ENCODE results near the gene SPATS2L.

SPATS2L gene

DNA sequence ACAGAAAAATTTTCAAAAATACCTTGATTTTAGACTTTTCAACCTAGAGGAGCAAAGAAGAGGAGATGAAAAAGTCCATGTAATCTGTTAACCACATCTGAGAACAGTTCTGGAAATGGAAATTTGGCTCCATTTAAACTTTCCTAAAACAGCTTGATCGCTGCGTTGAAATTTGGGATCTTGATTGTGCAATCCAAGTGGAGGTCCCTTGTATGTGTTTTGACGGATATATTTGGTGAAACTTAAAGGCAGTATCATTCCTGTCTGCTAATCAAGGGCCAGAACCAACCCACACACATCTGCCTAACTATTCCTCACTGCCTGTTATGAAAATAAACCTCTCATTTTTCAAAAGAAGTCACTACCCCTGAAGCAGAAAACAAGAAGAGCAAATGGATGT lies 46.6 kb downstream of the SPATS2L start:
- no peak for DNase-seq

DNA sequence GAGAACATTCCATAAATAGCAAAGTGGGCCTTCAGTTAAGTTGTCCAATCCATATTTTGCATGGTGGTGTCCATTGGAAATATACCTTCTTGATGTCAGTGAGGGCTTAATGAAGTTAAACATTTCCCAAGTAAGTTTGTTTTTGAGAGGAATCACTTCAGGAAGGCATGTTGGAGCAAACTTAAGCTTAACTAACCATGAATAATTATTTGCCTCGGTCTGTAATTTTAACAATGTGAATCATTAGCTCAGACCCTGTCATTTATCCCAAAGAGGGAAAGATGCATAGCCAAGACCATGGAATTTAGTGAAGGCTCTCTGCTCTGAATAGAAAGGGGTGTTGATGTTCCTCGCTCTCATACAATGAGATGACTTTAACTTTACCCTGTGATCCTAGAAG lies 47.4 kb downstream of the SPATS2L start:
- no peak for DNase-seq

DNA sequence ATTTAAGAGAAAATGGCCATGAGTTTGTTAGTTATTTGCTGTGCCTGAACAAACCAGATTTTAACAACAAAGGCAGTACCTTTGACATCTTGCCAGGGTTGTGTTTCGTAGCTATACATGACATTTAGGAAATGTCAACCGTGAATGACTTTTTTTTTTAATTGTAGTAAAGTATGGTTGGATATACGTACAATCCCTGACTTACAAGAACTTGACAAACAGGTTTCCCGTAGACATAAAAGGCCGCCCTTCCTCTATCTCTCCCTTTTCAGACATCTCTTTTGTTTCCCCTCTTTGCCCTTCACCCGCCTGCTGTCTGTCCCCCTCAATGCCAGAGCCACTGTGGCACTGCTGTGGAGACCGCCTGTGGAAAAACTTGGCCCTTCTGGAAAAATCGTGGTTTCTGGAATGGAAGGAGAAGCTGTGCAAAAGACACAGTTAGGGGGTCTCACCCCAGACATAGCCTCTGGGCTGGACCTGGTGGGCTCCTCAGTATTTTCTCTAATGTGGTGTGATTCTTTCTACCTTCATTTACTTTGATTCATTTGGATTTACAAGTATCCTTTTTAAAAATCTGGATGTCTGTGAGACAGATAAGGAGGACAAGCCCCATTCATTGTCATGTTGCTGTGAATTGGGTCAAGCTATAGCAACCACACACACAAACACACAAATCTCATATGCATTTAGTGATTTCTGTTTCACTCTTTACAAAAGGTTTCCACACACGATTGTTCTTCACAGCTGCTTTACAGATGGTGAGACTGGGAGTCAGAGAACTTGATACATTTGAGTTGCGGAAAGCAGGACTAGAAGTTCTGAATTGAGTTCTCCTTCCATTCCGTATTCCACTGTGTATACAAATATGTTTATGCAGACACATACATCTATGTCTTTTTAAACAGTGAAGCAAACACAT lies 48.6 kb downstream of the SPATS2L start:
- DNase-seq: no peak

DNA sequence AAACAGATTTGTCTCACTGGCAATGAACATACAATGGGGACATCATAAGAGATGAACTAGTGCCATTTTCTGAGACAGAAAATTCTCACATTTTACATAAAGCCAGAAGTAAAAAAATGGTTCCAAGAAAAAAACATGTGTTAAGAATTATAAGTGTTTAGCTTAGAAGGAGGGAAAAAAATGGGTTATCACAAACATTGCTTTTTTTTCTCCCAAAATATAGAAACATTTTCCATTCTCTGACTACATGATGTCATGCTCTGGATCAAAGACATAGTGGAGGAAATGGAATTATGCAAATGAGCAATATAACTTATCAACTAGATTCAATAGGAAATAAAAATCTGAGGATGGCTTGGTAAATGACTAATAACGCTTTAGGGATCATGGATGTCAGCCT lies 49.8 kb downstream of the SPATS2L start:
- no peak for DNase-seq

DNA sequence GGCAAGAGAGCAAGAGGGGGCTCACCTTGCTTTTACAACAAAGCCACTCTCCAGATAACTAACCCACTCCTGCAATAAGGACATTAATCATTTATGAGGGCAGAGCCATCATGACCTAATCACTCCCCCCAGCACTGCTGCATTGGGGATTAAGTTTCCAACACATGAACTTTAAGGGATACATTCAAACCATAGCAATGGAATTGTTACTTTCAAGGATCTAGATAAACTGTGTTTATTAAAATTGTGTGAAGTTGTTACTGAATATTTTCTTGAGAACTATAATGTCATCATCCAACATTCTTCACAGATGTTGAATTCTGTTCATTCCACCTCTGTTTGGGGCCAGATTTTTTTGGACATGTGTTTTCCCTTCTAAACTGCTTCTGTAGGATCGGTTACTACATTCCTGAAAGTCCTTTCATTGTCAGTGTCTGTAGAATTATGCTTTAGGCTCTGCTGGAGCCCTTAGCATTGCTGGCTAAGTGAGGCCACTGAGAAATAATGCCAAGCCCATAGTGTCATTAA lies 50.4 kb downstream of the SPATS2L start:
- DNase-seq: no peak

DNA sequence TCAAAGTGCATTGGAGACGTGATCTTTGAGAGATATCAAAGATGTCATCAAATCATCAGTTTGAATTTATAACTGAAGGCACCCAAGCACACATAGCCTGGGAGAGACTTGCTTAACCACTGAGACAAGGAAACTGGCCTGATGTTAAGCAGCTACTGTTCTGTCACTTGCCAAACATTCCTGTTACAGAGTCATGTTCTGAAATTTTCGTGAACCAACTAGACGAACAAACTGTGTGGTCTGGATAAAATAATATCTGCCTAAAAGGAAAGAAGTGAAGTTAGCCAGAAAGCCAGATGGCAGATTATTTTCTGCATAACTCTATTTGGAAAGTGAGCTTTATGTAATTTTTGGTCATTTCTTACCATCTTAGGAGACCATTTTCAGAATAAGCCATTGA lies 51.4 kb downstream of the SPATS2L start:
- no peak for DNase-seq

DNA sequence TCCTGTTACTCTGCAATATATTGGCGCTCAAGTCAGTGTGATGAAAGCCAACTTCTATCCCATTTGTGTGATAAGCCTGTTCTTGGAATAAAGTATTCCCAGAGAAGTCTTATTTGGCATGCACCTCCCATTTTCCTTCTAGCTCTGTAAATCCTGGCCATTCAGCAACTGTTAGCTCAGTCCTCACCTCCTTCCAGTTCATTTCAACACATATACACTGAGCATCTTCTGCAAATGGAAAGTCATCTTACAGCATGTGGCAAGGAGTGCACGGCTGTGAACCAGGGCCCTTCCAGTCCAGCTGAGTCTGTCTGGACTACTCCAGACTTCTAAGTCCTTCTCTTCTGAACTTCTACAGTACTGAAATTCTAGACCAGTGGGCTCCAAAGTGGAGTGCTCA lies 53.1 kb downstream of the SPATS2L start:
- no peak for DNase-seq

DNA sequence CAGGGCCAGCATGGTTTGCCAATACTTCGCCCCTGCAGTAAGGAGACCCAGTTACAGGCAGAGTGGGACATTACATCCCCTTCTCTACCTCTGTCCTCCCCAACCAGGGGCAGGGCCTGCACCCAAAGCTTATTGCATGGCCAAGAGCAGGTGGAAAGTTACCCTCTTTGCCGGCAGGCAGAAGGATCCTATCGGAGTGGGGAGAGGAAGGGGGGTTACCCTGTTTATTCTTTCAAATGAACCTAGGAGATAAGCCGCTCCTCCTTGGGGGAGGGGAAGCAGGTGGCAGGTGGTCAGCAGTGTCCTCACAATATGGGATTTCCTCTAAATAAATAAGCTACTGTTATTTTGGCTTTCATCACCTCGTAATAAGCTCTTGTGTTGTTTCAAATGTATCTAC lies 53.9 kb downstream of the SPATS2L start:
- no peak for DNase-seq

DNA sequence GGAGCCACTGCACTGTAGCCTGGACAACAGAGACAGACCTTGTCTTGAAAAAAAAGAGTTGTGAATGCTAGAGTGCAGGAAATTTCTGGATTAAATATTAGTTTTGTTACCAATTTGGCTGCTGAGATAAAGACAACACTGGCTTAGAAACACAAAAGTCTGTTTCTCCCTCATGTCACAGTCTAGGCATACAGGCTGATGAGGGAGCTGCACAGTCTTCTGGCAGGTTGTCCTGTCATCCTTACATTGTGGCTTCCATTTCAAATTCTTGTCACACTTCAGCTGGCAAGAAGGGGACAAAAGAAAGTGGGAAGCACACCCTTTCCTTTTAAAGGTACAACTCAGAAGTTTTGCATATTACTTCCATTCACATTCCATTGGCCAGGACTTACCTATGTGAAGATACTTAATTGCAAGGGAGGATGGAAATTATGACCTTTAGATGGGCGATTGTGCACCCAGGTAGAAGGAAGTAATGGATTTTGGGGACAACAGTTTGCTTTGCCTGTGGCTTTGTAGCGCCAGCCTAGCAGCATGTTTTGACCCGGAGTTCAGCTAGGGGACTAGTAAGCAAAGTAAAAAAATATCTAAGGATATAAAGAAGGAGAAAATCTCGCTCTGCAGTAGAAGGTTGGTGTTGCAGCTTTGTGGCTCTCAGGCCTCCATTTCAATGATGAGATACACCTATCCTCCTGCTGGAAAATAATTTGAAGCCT lies 55.9 kb downstream of the SPATS2L start:
- no peak for DNase-seq

DNA sequence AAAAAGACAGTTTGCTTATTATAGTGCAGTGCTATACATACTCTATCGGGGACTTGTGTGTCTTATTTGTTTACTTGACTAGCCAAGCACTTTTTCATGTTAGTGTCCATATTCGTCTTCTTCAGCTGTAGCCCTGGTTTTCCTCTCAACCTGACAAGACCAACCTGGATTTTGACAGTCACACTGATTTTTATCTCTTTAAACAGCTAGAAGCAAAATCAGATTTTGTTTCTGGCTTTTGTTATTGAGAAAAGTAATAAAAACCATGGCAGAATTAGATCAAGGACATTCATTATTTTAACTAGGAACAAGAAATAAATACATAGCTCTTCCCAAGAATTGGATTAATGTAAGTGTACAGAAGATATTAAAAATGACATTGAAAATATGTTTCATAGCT lies 56.8 kb downstream of the SPATS2L start:
- no peak for DNase-seq

DNA sequence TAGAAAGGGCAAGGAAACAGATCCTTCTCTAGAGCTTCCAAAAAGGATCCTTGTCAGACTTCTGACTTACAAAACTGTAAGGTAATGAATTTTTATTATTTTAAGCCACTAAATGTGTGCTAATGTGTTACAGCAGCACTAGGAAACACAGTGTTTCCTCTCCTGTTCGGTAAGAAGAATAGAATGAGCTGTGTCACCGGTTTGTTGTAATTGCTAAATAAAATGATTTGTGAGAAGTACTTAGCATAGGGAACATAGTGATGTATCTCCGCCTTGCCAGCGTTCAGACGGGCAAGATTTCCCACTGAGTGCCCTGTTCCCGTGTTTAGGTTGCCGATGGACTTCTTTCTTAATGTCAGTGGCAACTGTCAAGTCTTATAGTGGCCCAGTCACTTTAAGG lies 57.6 kb downstream of the SPATS2L start:
- no peak for DNase-seq

DNA sequence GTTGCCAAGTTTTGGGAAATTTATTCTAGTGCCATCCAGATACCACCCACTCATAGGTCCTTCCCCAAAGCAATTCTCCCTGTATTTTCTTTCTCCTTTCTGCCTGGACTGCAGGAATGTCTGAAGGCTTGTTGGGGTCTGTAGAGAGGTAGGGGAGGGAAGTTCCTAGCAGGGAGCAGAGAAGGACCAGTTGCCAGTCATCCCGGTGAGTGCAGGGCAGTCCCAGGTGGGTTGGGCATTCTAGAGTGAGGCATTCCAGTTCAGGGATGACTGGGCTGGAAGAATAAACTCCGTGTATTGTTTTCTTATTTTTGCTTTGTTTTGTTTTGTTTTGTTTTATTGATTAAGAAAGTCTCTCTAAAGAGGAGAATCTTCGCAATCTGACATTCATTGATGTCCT lies 58.1 kb downstream of the SPATS2L start:
- no peak for DNase-seq

DNA sequence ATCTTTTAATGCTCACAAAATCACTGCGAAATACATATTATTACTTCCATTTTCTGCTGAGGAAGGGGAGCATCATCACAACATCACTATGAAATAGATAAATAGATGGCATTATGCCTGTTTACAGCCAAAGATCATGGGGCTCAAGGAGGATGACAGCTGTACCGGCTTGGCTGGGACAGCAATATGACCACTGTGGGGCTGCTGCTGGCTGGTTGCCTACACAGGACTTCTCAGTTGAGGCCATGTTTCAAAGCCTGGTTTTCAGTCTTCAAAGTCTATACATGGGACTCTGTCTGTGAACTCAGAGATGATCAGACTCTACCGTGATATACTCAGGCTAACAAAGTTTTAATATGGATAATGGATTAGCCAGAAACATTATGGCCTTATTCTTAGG lies 58.7 kb downstream of the SPATS2L start:
- DNase-seq: no peak

DNA sequence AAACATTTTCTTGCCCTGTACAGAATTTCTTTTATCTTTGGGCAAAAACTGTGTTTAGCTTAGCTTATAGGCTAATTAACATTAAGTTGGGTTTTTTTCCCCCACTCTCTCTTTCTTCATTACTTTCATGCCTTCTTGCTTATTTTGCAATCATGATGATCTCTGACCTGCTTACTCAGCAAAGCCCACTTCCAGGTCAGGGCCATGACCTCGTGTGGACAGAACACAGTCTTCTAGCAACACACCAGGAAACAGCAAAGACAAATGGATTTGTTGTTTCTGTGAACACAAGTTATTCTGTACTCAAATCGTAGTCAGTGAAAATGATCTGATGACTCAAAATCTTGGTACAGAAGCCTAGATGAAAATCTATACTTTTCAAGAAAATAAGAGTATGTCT lies 60.7 kb downstream of the SPATS2L start:
- peak; percentile 11 for DNase-seq

DNA sequence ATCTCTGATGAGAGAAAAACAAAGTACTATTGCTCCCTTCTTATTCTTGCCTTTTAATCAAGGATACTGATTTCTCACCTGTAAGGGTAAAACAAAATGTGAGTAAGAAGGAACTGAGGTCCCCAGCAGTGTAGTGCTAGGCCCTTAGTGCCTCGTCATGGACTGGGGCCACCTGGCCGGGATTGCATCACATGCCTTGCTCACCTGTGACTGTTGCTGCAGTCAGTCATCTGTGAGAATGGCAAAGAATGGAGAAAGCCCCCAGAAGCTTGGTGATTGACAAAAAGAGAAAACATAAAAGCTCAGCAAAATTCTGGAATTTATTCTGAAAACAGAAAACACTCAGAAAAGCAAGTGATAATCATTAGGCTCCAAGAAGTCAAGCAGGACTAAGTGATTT lies 63.4 kb downstream of the SPATS2L start:
- no peak for DNase-seq

DNA sequence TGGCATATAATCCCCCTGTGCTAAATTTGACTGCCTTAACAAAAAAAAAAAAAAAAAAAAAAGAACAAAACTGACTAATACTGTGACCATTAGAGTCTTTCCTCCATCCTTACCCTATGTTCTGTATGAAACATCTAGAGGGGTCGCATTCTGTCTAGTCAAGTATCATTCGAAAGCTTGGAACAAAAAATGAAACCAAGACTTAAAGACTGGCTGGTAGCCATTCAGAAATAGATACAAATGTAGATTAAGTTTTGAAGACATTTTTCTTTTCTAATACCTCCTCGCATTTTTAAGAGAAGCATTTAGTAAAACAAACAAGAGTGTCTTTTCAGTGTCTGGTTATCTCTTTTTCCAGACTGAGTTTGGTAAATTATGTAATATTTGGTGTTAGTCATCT lies 66.7 kb downstream of the SPATS2L start:
- peak; percentile 8 for DNase-seq

DNA sequence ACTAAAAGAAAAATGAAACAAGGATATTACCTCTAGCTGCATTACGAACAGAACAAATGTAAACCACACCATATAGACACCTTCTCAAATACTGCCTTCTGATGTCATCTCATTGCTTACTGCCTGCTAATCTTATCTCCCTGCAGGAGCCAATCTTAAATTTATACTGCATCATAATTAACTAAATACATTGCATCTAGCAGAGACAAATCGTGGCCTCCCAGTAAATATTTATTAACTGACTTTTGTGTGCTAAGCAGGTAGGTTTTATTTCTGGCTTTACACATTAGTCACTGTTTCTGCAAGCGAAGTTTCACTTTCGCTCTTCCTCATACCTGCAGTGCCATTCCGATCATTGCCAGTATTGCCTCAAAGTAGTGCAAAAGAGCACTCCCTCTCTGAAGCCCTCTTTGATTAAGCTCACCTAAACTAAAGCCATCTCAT lies 67.5 kb downstream of the SPATS2L start:
- DNase-seq: peak; percentile 78

DNA sequence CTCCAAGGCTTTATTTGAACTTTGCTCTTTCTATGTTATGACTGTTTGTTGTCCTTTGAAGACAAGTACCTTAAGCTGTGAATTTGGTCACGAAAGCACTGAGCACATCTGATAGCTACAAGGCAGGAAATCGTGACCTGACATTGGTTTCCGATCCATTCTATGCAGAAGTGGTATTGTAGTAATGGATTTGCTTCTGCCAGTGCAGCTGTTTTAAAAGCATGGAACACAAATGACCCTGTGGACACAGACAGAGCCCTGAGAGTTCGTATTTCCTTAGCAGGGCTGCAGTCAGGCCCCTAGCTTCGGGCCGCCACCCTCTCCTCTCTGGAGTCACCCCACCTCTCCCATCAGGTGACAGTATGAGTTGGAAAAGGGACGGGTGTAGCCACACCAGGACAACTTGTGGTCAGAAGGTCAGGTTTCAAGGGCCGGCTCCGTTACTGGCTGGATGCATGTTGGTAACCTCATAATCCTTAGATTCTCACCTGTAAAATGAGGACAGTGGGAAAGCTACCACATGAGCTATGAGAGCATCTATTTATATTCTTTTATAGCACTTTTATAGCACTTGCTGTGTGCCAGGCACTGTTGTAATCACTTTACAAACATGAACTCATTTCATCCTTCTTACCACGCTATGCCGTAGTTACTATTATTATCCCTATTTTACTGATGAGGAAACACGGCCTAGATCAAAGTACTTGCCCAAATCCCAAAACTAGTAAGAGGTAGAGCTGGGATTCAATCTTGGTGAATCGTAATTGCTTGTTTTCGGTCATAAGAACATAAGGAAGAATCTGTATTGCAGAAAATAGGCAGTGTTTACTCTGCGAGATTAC lies 70.2 kb downstream of the SPATS2L start:
- no peak for DNase-seq

DNA sequence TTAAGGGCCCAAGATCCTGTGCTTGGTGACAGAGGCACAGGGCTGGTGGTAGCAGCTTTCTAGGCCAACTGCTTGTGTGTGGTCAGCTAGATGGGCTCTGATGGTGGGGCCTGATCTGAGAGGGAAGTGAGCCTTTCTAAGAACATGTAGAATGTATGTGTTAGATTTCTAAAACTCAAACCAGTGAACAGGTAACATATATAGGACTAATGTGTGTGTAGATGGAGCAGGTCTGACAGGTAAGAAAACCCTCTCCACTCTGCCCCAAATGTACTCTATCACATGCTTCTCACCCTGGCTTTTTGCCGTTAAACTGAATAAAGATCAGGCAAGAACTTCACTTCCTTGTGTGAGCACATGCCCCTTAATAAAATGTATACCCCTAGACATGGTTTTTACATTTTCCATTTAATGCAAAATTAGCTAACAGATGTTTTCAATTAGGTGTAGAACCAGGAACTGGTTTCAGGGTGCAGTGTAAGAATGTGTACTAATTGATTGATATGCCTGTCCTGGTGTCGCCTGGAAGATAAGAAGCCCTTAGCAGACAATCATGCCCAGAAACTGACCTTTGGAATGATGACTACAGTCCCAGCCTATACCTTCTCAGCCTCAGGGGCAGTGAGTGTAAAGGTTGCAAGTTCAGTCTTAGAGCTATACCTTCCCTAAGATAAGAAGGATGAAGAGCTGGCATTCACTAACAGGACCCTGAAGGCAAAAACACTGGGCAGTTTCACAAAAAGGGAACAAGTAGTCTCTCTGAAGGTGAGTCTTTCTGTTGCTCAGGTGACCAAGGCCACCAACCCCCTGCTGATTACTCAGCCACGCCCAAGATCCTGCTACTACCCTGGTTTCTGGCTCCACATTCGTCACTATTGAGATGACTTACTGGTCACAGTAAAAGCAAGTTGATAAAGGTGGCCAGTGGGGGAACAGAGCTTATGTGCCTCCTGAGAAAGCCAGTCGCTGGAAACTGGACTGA lies 71.2 kb downstream of the SPATS2L start:
- DNase-seq: no peak

DNA sequence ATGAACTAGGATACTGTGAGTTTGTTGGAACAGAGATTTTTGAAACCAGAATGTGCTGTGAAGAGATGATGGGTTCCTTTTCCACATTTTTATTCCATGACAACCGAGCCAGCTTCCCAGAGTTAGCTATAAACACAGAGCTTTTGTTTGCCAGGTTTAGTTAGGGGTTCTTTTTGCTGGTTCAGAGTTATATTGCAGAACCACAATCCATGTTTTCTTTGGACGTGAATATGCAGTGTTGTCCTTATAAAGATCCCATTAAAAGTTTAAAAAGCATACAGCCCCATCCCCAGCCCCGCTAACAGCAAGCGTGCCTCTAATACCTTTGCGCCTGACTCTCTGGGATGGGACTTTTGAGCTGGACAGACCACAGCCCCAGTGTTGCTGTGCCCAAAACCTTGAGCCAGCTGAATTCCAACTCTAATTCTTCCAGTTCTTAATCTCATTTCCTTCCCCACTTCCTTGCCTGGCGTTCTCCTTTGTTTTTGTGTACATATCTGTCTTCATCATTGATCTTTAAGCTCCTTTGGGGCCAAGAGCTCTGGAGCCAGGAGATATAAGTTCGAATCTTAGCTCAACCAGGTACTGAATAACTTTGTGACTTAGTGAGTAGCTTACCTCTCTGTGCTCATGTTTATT lies 72.3 kb downstream of the SPATS2L start:
- DNase-seq: no peak

DNA sequence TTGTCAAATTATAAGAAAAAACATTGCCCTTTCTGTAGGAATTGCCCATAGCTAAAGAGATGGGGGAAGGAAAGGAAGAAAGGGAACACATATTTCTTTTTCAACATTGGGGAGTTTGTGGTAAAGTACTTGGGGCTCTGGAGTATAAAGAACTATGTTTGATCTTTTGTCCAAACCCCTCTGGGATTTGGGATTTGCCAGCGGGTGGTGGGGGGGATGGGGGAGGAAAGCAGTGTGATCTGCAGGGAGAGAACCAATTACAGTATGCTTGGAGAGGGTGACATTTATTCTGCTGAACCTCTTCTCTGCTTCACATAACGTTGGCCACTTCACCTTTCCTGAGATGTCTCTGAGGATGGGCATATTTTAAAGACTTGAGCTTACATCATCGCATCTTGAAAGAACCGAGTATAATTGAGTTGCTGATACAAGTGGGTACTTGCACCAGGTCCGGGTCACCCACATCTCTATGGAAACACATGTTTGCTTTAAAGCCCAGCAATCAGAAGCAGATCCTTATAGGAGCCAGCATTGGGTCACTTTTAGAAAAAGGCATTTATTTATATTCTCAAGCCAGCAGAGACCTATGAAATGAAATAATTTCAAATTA lies 73.1 kb downstream of the SPATS2L start:
- no peak for DNase-seq
